Gastrocnemius medialis (tissue), 4 donors: ENCODE measurements around the gene MEGF8. TPM values are rescaled to one million over a fixed set of nuclear protein-coding genes. Genes with fewer than 3 reads are reported as not detected.

ENCODE experiments used
- ATAC-seq, 2 donors: fragments of 150-250 bp; one replicate each; pipeline ENCODE4 v1.9.1; 2016
- DNase-seq, 2 donors: peaks; one replicate each; pipeline ENCODE4 v3.0.0-alpha.2; 2019
- H3K27ac ChIP-seq, 4 donors: fragments of 200-600 bp; sonication (generic); 1 replicate in 1 of 4; 2 replicates in 3 of 4; pipeline ENCODE4 v1.5.1; 2016 to 2018; ENCODE audit warnings: mild to moderate bottlenecking in 2 of 4, moderate library complexity in 1 of 4
- H3K27me3 ChIP-seq, 3 donors: fragments of 200-600 bp; sonication (generic) in 2 of 3; 1 replicate in 1 of 3; 2 replicates in 2 of 3; pipeline versions ENCODE4 v1.5.1 to v1.6.0; 2016 to 2019; ENCODE audit warnings: mild to moderate bottlenecking in 1 of 3, moderate library complexity in 1 of 3
- H3K36me3 ChIP-seq, 2 donors: fragments of 200-600 bp; sonication (generic) in 1 of 2; one replicate each; pipeline ENCODE4 v1.5.1; 2017 to 2018
- H3K4me1 ChIP-seq, 2 donors: fragments of 200-600 bp; sonication (generic) in 1 of 2; one replicate each; pipeline ENCODE4 v1.5.1; 2016 to 2017; ENCODE audit warnings: mild to moderate bottlenecking in 2 of 2
- H3K4me3 ChIP-seq, 4 donors: fragments of 200-600 bp; sonication (generic) in 3 of 4; 1 replicate in 1 of 4; 2 replicates in 3 of 4; pipeline ENCODE4 v1.5.1; 2016 to 2019; ENCODE audit warnings: mild to moderate bottlenecking in 2 of 4
- H3K9me3 ChIP-seq, 3 donors: fragments of 200-600 bp; sonication (generic) in 2 of 3; 1 replicate in 1 of 3; 2 replicates in 2 of 3; pipeline ENCODE4 v1.5.1; 2016 to 2019
- CTCF ChIP-seq, 5 experiments: fragments of 450-650 bp in 3 of 5; fragments of 200-600 bp in 2 of 5; sonication (generic) in 2 of 5; IDR thresholded peaks in 4 of 5; conservative IDR thresholded peaks in 1 of 5; 1 replicate in 4 of 5; 2 replicates in 1 of 5; pipeline ENCODE4 v1.5.1; 2016 to 2019; ENCODE audit warnings: antibody characterized with exemption in 5 of 5, mild to moderate bottlenecking in 3 of 5, moderate library complexity in 3 of 5
- POLR2A ChIP-seq, 2 donors: fragments of 450-650 bp; IDR thresholded peaks; one replicate each; pipeline ENCODE4 v1.6.1; 2017; ENCODE audit warnings: antibody characterized with exemption in 2 of 2, mild to moderate bottlenecking in 2 of 2, moderate library complexity in 2 of 2
- in situ Hi-C, 4 donors: fragments of 200-750 bp; cut with MboI; loops; one replicate each; pipeline versions ENCODE4 v1.15.0 to v1.8.0; 2017; ENCODE audit warnings: low sequenced_read_pairs in 4 of 4
- intact Hi-C: fragments of 100-400 bp; cut with DNase I; formaldehyde crosslinking; loops from one replicate; pipeline ENCODE4 v1.15.1; 2023; ENCODE audit warnings: low total_unique reads
- total RNA-seq, 4 donors: library from RNA; depleted of rRNA; stranded (reverse); fragments of >200 nt; gene quantifications; one replicate each; pipeline versions ENCODE4 v1.1.0 to v1.2.3, GENCODE V29; 2016

Gene MEGF8
- total RNA-seq, 4 donors from 2014 or later: 7.3 to 12.3 (median 10.3) TPM

DNA sequence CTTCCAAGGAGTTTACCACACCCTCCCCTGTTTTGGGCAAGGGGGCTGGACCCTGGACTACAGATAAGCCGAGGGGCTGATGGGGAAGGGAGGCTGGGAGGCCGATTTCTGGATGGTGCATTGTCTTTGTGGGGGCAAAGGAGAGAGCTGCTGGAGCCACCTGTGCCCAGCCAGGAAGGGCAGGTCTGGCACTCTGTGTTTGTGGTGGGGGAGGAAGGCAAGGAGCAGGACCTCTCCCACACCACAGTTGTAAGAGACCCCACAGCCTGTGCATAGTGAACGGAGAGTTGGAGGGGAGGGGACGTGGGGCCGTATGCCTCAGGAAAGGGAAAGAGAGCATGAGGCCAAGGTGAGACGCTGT, 39.5 kb upstream of the MEGF8 start:
- in situ Hi-C loops: loop anchor here in 1 of 4 donors (5.0 kb wide), 1 partner anchor 44 kb away; the partner anchor contains the start of gene GSK3A
- H3K27ac ChIP-seq: peak overlapping the region; percentile 81 to 95 (median 87)
- H3K9me3 ChIP-seq: no peaks in the 10 kb centered on the region
- TF ChIP-seq POLR2A (IDR thresholded peaks at IDR 0.05): no peak
- TF ChIP-seq CTCF (IDR thresholded peaks at IDR 0.05 in 4 of 5, conservative IDR thresholded peaks at IDR 0.05 in 1 of 5): no peak
- peaks cover 0 to 42% of the 10 kb centered on the region in 2 donors for H3K36me3 ChIP-seq
- peaks cover 45 to 48% of the 10 kb centered on the region in 2 donors for H3K4me1 ChIP-seq
- peak overlapping the region in 2 of 4 donors; percentile 4 to 76 for H3K4me3 ChIP-seq
- no peak for ATAC-seq
- intact Hi-C loops: no loop called here
- no peaks in the 10 kb centered on the region for H3K27me3 ChIP-seq
- no peak for DNase-seq

- Histone ChIP-seq H3K27ac (peak overlapping the region; percentile 81 to 95 (median 87)), H3K4me1 (peaks cover 40 to 43% of the 10 kb centered on the region in 2 donors), H3K9me3 (no peaks in the 10 kb centered on the region), H3K4me3 (peak overlapping the region in 1 of 4 donors; percentile 76), H3K27me3 (no peaks in the 10 kb centered on the region), H3K36me3 (peaks cover 0 to 47% of the 10 kb centered on the region in 2 donors)
- in situ Hi-C loops: loop anchor here in 1 of 4 donors (5.0 kb wide), 1 partner anchor 44 kb away; the partner anchor contains the start of gene GSK3A
- ATAC-seq (no peak), DNase-seq (no peak)
- intact Hi-C loops: no loop called here
- TF ChIP-seq CTCF (IDR thresholded peaks at IDR 0.05 in 4 of 5, conservative IDR thresholded peaks at IDR 0.05 in 1 of 5) (no peak), POLR2A (IDR thresholded peaks at IDR 0.05) (peak in 1 of 2 donors; percentile 12)
Measured at GRCh38 chr19:42286349-42287016, 39.0 kb upstream of the MEGF8 start.

DNA sequence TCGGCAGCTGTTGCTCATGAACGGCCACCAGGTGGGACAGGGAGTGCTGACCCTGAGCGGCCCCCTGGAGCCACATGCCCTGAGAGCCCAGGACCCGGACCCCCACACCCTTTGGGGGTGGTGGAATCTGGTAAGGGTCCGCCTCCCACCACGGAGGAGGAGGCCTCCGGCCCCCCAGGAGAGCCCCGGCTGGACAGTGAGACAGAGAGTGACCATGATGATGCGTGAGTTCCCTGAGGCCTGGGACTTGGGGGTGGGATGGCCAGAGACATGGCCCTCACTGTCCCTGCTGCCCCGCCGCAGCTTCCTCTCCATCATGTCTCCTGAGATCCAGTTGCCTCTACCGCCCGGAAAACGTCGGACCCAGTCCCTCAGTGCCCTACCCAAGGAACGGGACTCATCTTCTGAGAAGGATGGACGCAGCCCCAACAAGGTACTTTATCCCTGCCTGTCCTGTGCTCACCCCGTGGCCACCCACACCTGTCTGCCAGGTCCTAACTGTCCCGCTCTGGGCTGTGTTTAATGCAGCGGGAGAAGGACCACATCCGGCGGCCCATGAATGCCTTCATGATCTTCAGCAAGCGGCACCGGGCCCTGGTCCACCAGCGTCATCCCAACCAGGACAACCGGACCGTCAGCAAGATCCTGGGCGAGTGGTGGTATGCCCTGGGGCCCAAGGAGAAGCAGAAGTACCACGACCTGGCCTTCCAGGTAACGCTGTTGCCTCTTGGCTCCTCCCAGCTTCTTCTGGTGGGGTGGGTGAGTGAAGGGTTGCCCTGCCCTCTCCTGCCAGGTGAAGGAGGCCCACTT, 38.2 kb upstream of the MEGF8 start:
- H3K27ac ChIP-seq: peak overlapping the region; percentile 81 to 95 (median 87)
- no peaks in the 10 kb centered on the region for H3K27me3 ChIP-seq
- H3K4me1 ChIP-seq: peaks cover 33 to 36% of the 10 kb centered on the region in 2 donors
- TF ChIP-seq CTCF (IDR thresholded peaks at IDR 0.05 in 4 of 5, conservative IDR thresholded peaks at IDR 0.05 in 1 of 5): no peak
- TF ChIP-seq POLR2A (IDR thresholded peaks at IDR 0.05): no peak
- ATAC-seq (no peak), DNase-seq (no peak)
- H3K9me3 ChIP-seq: no peaks in the 10 kb centered on the region
- no peak overlapping the region for H3K4me3 ChIP-seq
- H3K36me3 ChIP-seq: peaks cover 0 to 52% of the 10 kb centered on the region in 2 donors
- in situ Hi-C loops (loop anchor here in 1 of 4 donors (5.0 kb wide), 1 partner anchor 45 kb away; the partner anchor contains the start of gene GSK3A), intact Hi-C loops (no loop called here)

DNA sequence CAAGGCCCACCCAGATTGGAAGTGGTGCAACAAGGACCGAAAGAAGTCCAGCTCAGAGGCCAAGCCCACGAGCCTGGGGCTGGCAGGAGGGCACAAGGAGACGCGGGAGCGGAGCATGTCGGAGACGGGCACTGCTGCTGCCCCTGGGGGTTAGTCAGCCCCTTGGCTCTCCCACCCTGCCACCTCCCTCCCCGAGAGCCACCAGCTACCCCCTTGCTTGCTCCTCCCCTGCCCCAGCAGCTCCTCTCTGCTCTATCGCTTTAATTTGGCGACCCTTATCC, 37.7 kb upstream of the MEGF8 start:
- intact Hi-C loops (no loop called here), in situ Hi-C loops (loop anchor here in 1 of 4 donors (5.0 kb wide), 1 partner anchor 45 kb away; the partner anchor contains the start of gene GSK3A)
- ATAC-seq (no peak), DNase-seq (no peak)
- TF ChIP-seq CTCF (IDR thresholded peaks at IDR 0.05 in 4 of 5, conservative IDR thresholded peaks at IDR 0.05 in 1 of 5) (no peak), POLR2A (IDR thresholded peaks at IDR 0.05) (no peak)
- Histone ChIP-seq H3K4me3 (no peak overlapping the region), H3K4me1 (peaks cover 28 to 30% of the 10 kb centered on the region in 2 donors), H3K27me3 (no peaks in the 10 kb centered on the region), H3K27ac (no peak overlapping the region), H3K9me3 (no peaks in the 10 kb centered on the region), H3K36me3 (peaks cover 0 to 57% of the 10 kb centered on the region in 2 donors)
